Measurements from ENCODE around the gene COQ2. TPM values are rescaled to one million over a fixed set of nuclear protein-coding genes. Genes with fewer than 3 reads are reported as not detected.
A peak's percentile ranks its signal among the peaks of the same experiment; 100 is the strongest.
"Not testable (repeated sequence)": the region's sequence is repeated elsewhere in the genome, so short reads cannot be mapped to it uniquely, and the experiment has no call there.

The COQ2 gene
- total RNA-seq, 2 experiments from 2014 or later = 18.2 to 20.1 TPM

DNA sequence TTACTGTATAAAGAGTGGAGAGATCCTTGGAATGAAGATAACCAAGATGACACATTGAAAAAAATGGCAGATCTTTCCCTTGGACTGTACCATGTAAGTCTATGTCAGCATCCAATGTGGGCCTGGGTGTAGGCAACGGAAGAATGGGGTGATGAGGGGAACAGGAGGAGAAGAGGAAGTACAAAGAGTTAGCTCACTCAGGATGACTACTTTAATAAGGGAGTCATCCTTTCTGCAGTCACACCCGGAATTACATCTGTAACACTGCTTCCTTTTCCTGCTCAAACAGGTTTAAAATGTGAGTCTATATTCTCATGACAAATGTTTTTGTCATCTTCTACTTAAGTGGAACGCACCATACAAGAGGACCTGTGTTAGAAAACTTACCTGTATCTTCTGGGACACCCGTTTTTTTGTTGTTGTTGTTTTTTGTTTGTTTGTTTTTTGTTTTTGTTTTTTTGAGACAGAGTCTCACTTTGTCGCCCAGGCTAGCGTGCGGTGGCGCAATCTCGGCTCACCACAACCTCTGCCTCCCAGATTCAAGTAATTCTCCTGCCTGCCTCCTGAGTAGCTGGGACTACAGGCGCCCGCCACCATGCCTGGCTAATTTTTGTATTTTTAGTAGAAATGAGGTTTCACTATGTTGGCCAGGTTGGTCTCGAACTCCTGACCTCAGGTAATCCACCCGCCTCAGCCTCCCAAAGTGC lies 32.0 kb upstream of the COQ2 start:
- H3K4me1 Mint-ChIP-seq = peaks cover 9% of the 10 kb centered on the region
- H3K27ac Mint-ChIP-seq = no peak overlapping the region
- intact Hi-C loops (cut with DNase I, micrococcal nuclease) = no loop called here
- H3K36me3 Mint-ChIP-seq (ENCODE audit: low read depth) = peaks cover 30% of the 10 kb centered on the region
- DNase-seq (no peak), ATAC-seq (no peak)
- CTCF ChIA-PET = no interaction called here
- POLR2A ChIA-PET = no interaction called here
- H3K27me3 Mint-ChIP-seq = no peaks in the 10 kb centered on the region
- no peaks in the 10 kb centered on the region for H3K9me3 Mint-ChIP-seq (ENCODE audit: low read depth)
- H3K4me3 Mint-ChIP-seq = no peak overlapping the region

DNA sequence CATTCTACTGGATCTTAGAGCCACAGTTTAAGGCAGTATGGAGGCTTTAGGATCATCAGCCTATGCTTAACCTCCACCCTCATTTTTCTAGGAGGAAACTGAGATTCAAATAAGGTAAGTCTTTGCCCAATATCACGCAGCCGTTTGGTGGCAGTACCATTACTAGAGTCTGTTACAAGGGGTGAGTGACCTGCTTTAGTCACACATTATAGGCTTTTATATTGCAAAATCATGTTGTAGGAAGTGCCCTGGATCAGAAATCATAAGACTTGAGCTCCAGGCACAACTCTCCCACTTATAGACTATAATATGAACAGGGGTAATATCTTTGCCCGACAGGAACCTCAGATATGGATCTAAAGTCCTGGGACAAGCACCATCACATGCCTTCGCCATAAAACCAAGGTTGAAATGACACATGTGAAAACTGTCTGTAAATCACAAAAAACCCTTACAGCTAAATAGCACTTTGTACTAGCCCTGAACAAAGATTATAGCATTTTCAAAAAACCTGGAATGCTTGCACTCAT lies 30.8 kb upstream of the COQ2 start:
- intact Hi-C loops (cut with DNase I, micrococcal nuclease) = no loop called here
- Mint-ChIP-seq H3K9me3 (ENCODE audit: low read depth) (no peaks in the 10 kb centered on the region), H3K4me1 (peaks cover 2% of the 10 kb centered on the region), H3K4me3 (no peak overlapping the region), H3K27ac (no peak overlapping the region), H3K27me3 (no peaks in the 10 kb centered on the region), H3K36me3 (ENCODE audit: low read depth) (peaks cover 30% of the 10 kb centered on the region)
- POLR2A ChIA-PET = no interaction called here
- ATAC-seq (no peak), DNase-seq (no peak)
- CTCF ChIA-PET = interaction anchor here (0.6 kb wide), 1 partner anchor 184 kb away, joined by 3 read pairs; no protein-coding TSS in a partner anchor

DNA sequence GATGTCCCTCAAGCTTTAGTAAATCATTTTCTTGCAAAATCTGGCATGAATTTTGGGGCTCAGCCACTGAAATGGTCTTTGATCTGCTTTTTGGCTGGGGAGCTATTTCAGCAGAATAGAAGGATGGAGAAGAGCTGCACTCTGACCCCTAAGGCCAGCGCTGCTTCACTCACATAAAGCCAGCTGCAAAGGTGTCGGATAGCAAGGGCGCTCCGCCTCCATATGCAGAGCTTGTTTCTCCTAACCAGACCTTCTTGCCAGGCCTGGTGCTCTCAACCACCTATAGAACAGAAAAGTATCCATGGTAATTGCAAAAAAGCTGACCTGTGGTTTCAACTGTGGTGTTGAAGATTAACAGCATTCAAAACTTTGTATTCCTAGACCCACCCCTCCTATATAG lies 24.1 kb upstream of the COQ2 start:
- ATAC-seq (no peak), DNase-seq (no peak)
- no peaks in the 10 kb centered on the region for H3K27me3 Mint-ChIP-seq
- no peaks in the 10 kb centered on the region for H3K9me3 Mint-ChIP-seq (ENCODE audit: low read depth)
- POLR2A ChIA-PET = no interaction called here
- H3K36me3 Mint-ChIP-seq (ENCODE audit: low read depth) = peaks cover 15% of the 10 kb centered on the region
- no peak overlapping the region for H3K4me3 Mint-ChIP-seq
- H3K4me1 Mint-ChIP-seq = no peaks in the 10 kb centered on the region
- CTCF ChIA-PET = interaction anchor here (0.6 kb wide), 1 partner anchor 23 kb away, joined by 3 read pairs; no protein-coding TSS in a partner anchor
- H3K27ac Mint-ChIP-seq = no peak overlapping the region
- intact Hi-C loops (cut with DNase I, micrococcal nuclease) = no loop called here

DNA sequence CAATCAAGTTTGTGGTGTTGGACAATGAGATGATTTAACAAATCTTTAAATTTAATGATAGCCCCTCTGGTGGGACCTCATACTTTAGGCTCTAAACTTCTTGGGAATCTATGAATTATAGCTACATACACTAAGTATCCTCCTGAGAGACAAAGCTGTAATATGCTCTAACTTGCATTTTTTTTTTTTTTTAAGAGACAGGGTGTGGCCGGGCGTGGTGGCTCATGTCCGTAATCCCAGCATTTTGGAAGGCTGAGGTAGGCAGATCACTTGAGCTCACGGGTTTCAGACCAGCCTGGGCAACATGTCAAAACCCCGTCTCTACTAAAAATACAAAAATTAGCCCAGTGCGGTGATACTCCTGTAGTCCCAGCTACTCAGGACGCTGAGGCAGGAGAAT lies 23.3 kb upstream of the COQ2 start:
- ChIA-PET CTCF (no interaction called here), POLR2A (no interaction called here)
- ATAC-seq (no peak), DNase-seq (no peak)
- Mint-ChIP-seq H3K4me3 (no peak overlapping the region), H3K27me3 (no peaks in the 10 kb centered on the region), H3K27ac (no peak overlapping the region), H3K9me3 (ENCODE audit: low read depth) (no peaks in the 10 kb centered on the region), H3K4me1 (no peaks in the 10 kb centered on the region), H3K36me3 (ENCODE audit: low read depth) (peaks cover 15% of the 10 kb centered on the region)
- intact Hi-C loops (cut with DNase I, micrococcal nuclease) = no loop called here

DNA sequence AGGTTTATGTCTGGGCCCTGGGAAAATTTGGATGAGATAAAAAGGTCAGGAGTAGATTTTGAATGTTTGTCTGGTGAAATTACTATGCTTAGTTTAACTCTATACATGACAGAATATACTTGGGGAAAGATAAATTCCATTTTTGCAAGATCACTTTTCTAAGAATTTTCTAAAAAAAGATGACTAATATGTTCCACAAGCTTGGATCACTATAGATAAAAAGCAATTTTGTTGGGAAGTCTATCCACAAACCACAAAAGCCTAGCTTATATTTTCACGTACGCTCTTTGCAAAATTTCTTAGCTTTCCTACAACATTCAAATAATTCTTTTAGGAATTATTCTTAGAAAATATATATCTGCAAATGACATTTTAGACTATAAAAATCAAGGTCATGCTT lies 20.6 kb upstream of the COQ2 start:
- Mint-ChIP-seq H3K4me1 (no peaks in the 10 kb centered on the region), H3K9me3 (ENCODE audit: low read depth) (no peaks in the 10 kb centered on the region), H3K4me3 (no peak overlapping the region), H3K27me3 (no peaks in the 10 kb centered on the region), H3K36me3 (ENCODE audit: low read depth) (peaks cover 6% of the 10 kb centered on the region), H3K27ac (no peak overlapping the region)
- ChIA-PET CTCF (interaction anchor here (0.6 kb wide), 1 partner anchor 197 kb away, joined by 4 read pairs; no protein-coding TSS in a partner anchor), POLR2A (interaction anchor here (0.7 kb wide), 1 partner anchor 136 kb away, joined by 3 read pairs; no protein-coding TSS in a partner anchor)
- ATAC-seq (no peak), DNase-seq (no peak)
- intact Hi-C loops (cut with DNase I, micrococcal nuclease) = no loop called here

DNA sequence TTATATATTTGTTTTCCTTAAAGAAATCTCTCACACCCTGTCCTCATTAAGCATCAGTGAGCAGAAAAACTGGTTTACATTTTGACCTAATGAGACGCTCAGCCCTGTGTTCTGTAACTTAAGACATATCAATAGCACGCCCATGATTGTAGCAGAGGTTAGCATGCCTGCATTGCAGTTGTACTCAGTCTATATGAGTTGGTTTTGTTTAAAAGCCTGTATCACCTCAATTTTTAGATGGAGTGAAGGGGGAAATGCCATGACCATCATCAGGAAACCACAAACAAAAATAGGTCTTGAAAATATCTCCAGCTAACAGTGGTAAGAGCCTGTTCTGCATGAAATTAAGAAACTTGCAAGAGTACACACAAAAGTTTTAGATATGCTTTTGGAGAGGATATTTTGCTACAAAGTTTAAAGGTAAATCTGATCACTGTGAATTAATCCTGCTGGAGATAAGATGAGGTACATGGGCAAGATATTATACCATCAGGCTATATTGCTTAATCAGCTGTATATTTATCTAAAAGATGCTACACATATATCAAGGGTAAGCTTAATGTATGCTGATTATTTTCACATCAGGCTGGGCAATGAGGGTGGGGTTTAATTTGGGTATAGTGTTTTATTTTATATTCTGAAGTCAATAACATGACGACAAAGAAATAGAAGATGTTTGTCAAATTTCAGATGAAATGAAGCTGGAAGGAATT lies 13.1 kb upstream of the COQ2 start:
- Mint-ChIP-seq H3K27ac (no peak overlapping the region), H3K27me3 (no peaks in the 10 kb centered on the region), H3K4me3 (no peak overlapping the region), H3K36me3 (ENCODE audit: low read depth) (peaks cover 5% of the 10 kb centered on the region), H3K4me1 (peaks cover 10% of the 10 kb centered on the region), H3K9me3 (ENCODE audit: low read depth) (no peaks in the 10 kb centered on the region)
- intact Hi-C loops (cut with DNase I, micrococcal nuclease) = no loop called here
- no peak for DNase-seq
- peak; percentile 23 for ATAC-seq
- ChIA-PET POLR2A (no interaction called here), CTCF (interaction anchor here (0.6 to 1.3 kb wide), 4 partner anchors 9 to 45 kb away, joined by 3 to 5 read pairs (median 4); partner anchors contain the start of gene COQ2)

DNA sequence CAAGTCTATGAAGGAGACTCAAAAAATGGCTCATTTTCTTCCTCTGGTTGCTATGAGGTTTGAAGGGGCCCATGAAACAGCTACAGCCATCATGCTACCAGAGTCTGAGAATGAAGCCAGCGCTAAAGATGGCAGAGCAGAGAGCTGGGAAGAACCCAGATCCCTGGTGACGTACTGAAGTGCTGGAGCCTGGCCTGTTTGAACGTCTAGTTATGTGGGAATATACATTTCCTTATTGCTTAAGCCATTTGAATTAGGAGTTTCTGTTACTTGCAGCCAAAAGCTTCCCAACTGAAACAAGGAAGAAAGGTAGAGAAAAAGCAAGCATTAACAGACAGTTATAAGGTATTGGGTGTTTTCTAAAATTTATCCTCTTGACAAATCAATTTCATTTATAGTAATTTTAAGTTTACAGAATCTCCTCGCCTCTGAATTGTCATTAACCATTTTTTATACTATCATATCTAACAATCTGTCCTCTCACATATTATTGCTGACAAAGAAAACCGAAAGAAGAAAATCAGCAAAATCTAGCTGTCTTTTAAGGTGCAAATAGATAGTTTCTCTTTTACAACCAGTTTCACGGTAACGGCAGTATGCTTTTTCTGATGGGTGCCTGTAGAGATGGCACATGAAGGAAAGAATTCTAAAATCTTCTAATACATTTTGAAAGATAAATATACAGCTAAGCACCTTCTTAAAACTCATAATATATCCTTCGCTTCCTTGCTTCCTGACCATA lies 8.9 kb upstream of the COQ2 start:
- peaks cover 10% of the 10 kb centered on the region for H3K4me1 Mint-ChIP-seq
- H3K9me3 Mint-ChIP-seq (ENCODE audit: low read depth) = peaks cover 9% of the 10 kb centered on the region
- no peak overlapping the region for H3K4me3 Mint-ChIP-seq
- no peaks in the 10 kb centered on the region for H3K27me3 Mint-ChIP-seq
- peaks cover 2% of the 10 kb centered on the region for H3K36me3 Mint-ChIP-seq (ENCODE audit: low read depth)
- intact Hi-C loops (cut with DNase I, micrococcal nuclease) = no loop called here
- ChIA-PET CTCF (interaction anchor here (0.6 to 2.7 kb wide), 7 partner anchors 10 to 25 kb away, joined by 3 to 14 read pairs (median 4); partner anchors contain the start of gene COQ2), POLR2A (interaction anchor here (1.2 kb wide), 1 partner anchor 9 kb away, joined by 5 read pairs; the partner anchor contains the start of gene COQ2)
- no peak overlapping the region for H3K27ac Mint-ChIP-seq
- DNase-seq (no peak), ATAC-seq (no peak)

DNA sequence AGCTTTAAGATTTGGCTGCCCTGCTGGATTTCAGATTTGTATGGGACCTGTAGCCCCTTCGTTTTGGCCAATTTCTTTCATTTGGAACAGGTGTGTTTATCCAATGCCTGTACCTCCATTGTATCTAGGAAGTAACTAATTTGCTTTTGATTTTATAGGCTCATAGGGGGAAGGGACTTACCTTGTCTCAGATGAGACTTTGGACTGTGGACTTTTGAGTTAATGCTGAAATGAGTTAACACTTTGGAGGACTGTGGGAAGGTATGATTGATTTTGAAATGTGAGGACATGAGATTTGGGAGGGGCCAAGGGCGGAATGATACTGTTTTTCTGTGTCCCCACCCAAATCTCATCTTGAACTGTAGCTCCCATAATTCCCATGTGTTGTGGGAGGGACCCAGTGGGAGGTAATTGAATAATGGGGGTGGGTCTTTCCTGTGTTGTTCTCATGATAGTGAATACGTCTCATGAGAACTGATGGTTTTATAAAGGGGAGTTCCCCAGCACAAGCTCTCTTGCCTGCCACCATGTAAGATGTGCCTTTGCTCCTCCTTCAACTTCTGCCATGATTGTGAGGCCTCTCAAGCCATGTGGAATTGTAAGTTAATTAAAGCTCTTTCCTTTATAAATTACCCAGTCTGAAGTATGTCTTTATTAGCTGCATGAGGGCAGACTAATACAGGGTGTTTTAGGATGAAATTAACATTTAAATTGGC lies 5.6 kb upstream of the COQ2 start:
- ATAC-seq; H3K27ac Mint-ChIP-seq; H3K4me3 Mint-ChIP-seq; intact Hi-C loops (cut with DNase I, micrococcal nuclease); H3K9me3 Mint-ChIP-seq (ENCODE audit: low read depth); H3K4me1 Mint-ChIP-seq; H3K27me3 Mint-ChIP-seq; H3K36me3 Mint-ChIP-seq (ENCODE audit: low read depth); DNase-seq; POLR2A ChIA-PET: not testable (repeated sequence)
- CTCF ChIA-PET = interaction anchor here (0.6 to 1.5 kb wide), 3 partner anchors 9 to 234 kb away, joined by 3 to 6 read pairs (median 3); no protein-coding TSS in a partner anchor

DNA sequence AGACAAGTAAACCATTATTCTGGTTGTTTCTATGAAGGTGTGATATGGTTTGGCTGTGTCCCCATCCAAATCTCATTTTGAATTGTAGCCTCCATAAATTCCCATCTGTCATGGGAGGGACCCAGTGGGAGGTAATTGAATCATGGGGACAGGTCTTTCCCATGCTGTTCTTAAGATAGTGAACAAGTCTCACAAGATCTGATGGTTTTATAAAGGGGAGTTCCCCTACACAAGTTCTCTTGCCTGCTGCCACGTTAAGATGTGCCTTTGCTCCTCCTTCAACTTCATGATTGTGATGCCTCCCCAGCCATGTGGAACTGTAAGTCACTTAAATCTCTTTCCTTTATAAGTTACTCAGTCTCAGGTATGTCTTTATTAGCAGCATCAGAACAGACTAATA lies 3.8 kb upstream of the COQ2 start:
- H3K27ac Mint-ChIP-seq; H3K4me3 Mint-ChIP-seq; DNase-seq; H3K36me3 Mint-ChIP-seq (ENCODE audit: low read depth); ATAC-seq; POLR2A ChIA-PET; H3K27me3 Mint-ChIP-seq; H3K9me3 Mint-ChIP-seq (ENCODE audit: low read depth): not testable (repeated sequence)
- peaks cover 11% of the 10 kb centered on the region for H3K4me1 Mint-ChIP-seq
- intact Hi-C loops (cut with DNase I, micrococcal nuclease) = loop anchor here in 1 of 2 experiments (10.0 kb wide), 1 partner anchor 914 kb away; the partner anchor contains the start of gene HNRNPD
- CTCF ChIA-PET = interaction anchor here (1.1 kb wide), 1 partner anchor 77 kb away, joined by 3 read pairs; no protein-coding TSS in a partner anchor

DNA sequence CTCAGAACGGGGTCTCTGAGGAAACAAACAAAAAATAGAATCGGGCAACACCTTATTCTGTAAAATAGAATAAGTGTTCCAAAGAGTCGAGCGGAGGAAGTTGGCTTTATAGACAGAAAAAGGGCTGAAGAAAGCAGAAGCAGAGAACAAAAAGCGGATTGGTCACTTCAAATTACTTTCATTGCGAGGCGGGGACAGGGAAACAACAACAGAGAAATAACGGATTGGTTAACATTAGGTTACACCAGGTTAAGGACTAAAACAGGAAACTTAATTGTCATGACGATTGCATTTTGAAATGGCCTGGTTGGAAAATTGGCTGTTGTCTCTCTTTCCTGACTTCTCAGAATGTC lies 433 bp upstream of the COQ2 start:
- Mint-ChIP-seq H3K4me3 (peak overlapping the region; percentile 91), H3K4me1 (peaks cover 29% of the 10 kb centered on the region), H3K27me3 (no peaks in the 10 kb centered on the region), H3K36me3 (ENCODE audit: low read depth) (no peaks in the 10 kb centered on the region), H3K9me3 (ENCODE audit: low read depth) (peaks cover 3% of the 10 kb centered on the region), H3K27ac (peak overlapping the region; percentile 96)
- ATAC-seq (peak; percentile 24), DNase-seq (peak; percentile 31)
- intact Hi-C loops (cut with DNase I, micrococcal nuclease) = loop anchor here (1.0 to 10.0 kb wide), 5 partner anchors 170 to 912 kb away; partner anchors contain the start of genes HNRNPD (in 2 of the 2) and HELQ (in 1 of the 2)
- CTCF ChIA-PET = interaction anchor here (0.7 to 3.3 kb wide), 13 partner anchors 9 to 433 kb away, joined by 3 to 18 read pairs (median 4); no protein-coding TSS in a partner anchor
- POLR2A ChIA-PET = interaction anchor here (0.6 to 1.3 kb wide), 5 partner anchors 8 to 250 kb away, joined by 3 to 7 read pairs (median 4); partner anchors contain the start of genes COPS4, HELQ and MRPS18C
